H1 (cell line): ENCODE results near the gene SLC22A14. TPM values are rescaled to one million over a fixed set of nuclear protein-coding genes. Genes with fewer than 3 reads are reported as not detected.

ENCODE experiments used
- CTCF ChIA-PET: fragments of 300-600 bp; sonication (Branson Sonifier 250); formaldehyde crosslinking; loops from one replicate; lab custom pipeline; 2021; ENCODE audit not compliant: partially characterized antibody; lab: Charles Lee
- POLR2A ChIA-PET: fragments of 300-600 bp; sonication (Branson Sonifier 250); formaldehyde crosslinking; loops from one replicate; lab custom pipeline; 2021; ENCODE audit warnings: inconsistent platforms; ENCODE audit not compliant: partially characterized antibody; lab: Charles Lee
- DNase-seq, 2 experiments: peaks; one replicate each; pipeline versions ENCODE4 v3.0.0 to v3.0.0-alpha.2; 2010 to 2022; ENCODE audit warnings: low spot score in 2 of 2, low read depth in 1 of 2, mixed read lengths in 1 of 2
- FAIRE-seq: peaks from 2 replicates; lab custom pipeline; 2011; peaks lifted over from hg19 to GRCh38; lab: Jason Lieb, UNC
- H2AFZ ChIP-seq: 2 replicates; pipeline ENCODE4 v1.8.1; 2012; ENCODE audit warnings: low read length, inconsistent platforms
- H2AK5ac ChIP-seq: 2 replicates; pipeline ENCODE4 v1.6.1; 2013; ENCODE audit warnings: low read depth, low read length
- H2BK120ac ChIP-seq: replicated peaks from 2 replicates; pipeline ENCODE3; 2013; ENCODE audit warnings: low read depth, low read length, inconsistent platforms
- H2BK12ac ChIP-seq: 2 replicates; pipeline ENCODE4 v1.6.1; 2013; ENCODE audit warnings: low read depth, low read length
- H2BK15ac ChIP-seq: 2 replicates; pipeline ENCODE4 v1.6.1; 2013; ENCODE audit warnings: low read length
- H2BK20ac ChIP-seq: 2 replicates; pipeline ENCODE4 v1.6.1; 2013; ENCODE audit warnings: low read length
- H2BK5ac ChIP-seq: 2 replicates; pipeline ENCODE4 v1.6.1; 2013; ENCODE audit warnings: low read depth, low read length
- H3K14ac ChIP-seq: 2 replicates; pipeline ENCODE4 v1.6.1; 2013; ENCODE audit warnings: inconsistent platforms; ENCODE audit not compliant: insufficient read length
- H3K18ac ChIP-seq: 2 replicates; pipeline ENCODE4 v1.6.1; 2013; ENCODE audit warnings: low read length; ENCODE audit errors: extremely low read depth
- H3K23ac ChIP-seq: 2 replicates; pipeline ENCODE4 v1.6.1; 2013; ENCODE audit warnings: inconsistent platforms; ENCODE audit not compliant: insufficient read length
- H3K23me2 ChIP-seq: 2 replicates; pipeline ENCODE4 v1.6.1; 2013; ENCODE audit warnings: low read depth, low read length
- H3K27ac ChIP-seq: 2 replicates; pipeline ENCODE4 v1.6.1; 2011; ENCODE audit warnings: low read depth, low read length, inconsistent platforms
- H3K27me3 ChIP-seq, 4 experiments: replicated peaks in 1 of 4; 1 replicate in 1 of 4; 2 replicates in 3 of 4; pipeline versions ENCODE4 v1.6.1 to v1.8.1; 2011 to 2013; ENCODE audit warnings: low read length in 3 of 4, mild to moderate bottlenecking in 3 of 4, inconsistent platforms in 2 of 4, mixed read lengths in 2 of 4, moderate library complexity in 1 of 4; ENCODE audit not compliant: control insufficient read depth in 3 of 4, insufficient read depth in 3 of 4; ENCODE audit errors: extremely low read depth in 1 of 4
- H3K36me3 ChIP-seq, 4 experiments: 2 replicates each; pipeline versions ENCODE4 v1.6.1 to v1.8.1; 2011 to 2013; ENCODE audit warnings: mild to moderate bottlenecking in 4 of 4, low read length in 3 of 4, moderate library complexity in 2 of 4, control low read depth in 1 of 4, inconsistent platforms in 1 of 4; ENCODE audit not compliant: insufficient read depth in 4 of 4, control insufficient read depth in 2 of 4
- H3K4ac ChIP-seq: replicated peaks from 2 replicates; pipeline ENCODE3; 2013; ENCODE audit warnings: low read length, low read depth, mixed read lengths, inconsistent platforms; ENCODE audit not compliant: insufficient read length
- H3K4me1 ChIP-seq, 4 experiments: replicated peaks in 1 of 4; 1 replicate in 1 of 4; 2 replicates in 3 of 4; pipeline versions ENCODE4 v1.6.1 to v1.8.1; 2011 to 2013; ENCODE audit warnings: low read length in 3 of 4, inconsistent platforms in 2 of 4, mixed read lengths in 1 of 4; ENCODE audit not compliant: insufficient read depth in 4 of 4, control insufficient read depth in 3 of 4
- H3K4me2 ChIP-seq, 2 experiments: 2 replicates each; pipeline versions ENCODE4 v1.6.1 to v1.8.1; 2011 to 2013; ENCODE audit warnings: low read depth in 2 of 2, low read length in 2 of 2, control low read depth in 1 of 2, inconsistent platforms in 1 of 2, mild to moderate bottlenecking in 1 of 2; ENCODE audit not compliant: insufficient read depth in 1 of 2
- H3K4me3 ChIP-seq, 4 experiments: fragments of 200-600, 300-600 bp in 1 of 4; sonication (generic), shearing (Covaris generic), sonication (Bioruptor Twin) in 1 of 4; 2 replicates each; pipeline versions ENCODE4 v1.5.1 to v1.8.1; 2011 to 2016; ENCODE audit warnings: low read length in 4 of 4, low read depth in 3 of 4, control low read depth in 2 of 4, inconsistent platforms in 2 of 4, mild to moderate bottlenecking in 2 of 4, mixed read lengths in 1 of 4, moderate library complexity in 1 of 4; ENCODE audit not compliant: insufficient read depth in 2 of 4; ENCODE audit errors: extremely low read depth in 1 of 4
- H3K56ac ChIP-seq: replicated peaks from 2 replicates; pipeline ENCODE3; 2013; ENCODE audit warnings: low read depth, mild to moderate bottlenecking, mixed read lengths, low read length, inconsistent platforms; ENCODE audit not compliant: insufficient read length
- H3K79me1 ChIP-seq: 2 replicates; pipeline ENCODE4 v1.6.1; 2013; ENCODE audit warnings: low read depth, low read length, control low read depth
- H3K79me2 ChIP-seq, 2 experiments: 2 replicates each; pipeline versions ENCODE4 v1.6.1 to v1.8.1; 2012 to 2013; ENCODE audit warnings: low read length in 2 of 2, mild to moderate bottlenecking in 2 of 2, inconsistent platforms in 1 of 2; ENCODE audit not compliant: insufficient read depth in 2 of 2, control insufficient read depth in 1 of 2
- H3K9ac ChIP-seq, 4 experiments: replicated peaks in 1 of 4; 1 replicate in 1 of 4; 2 replicates in 3 of 4; pipeline versions ENCODE4 v1.6.1 to v1.8.1; 2011 to 2013; ENCODE audit warnings: low read depth in 3 of 4, low read length in 3 of 4, control low read depth in 2 of 4, mild to moderate bottlenecking in 2 of 4, moderate library complexity in 2 of 4, inconsistent platforms in 1 of 4; ENCODE audit errors: extremely low read depth in 1 of 4
- H3K9me3 ChIP-seq, 2 experiments: 2 replicates each; pipeline versions ENCODE4 v1.6.1 to v1.8.1; 2012 to 2013; ENCODE audit warnings: mild to moderate bottlenecking in 2 of 2, moderate library complexity in 2 of 2, control low read depth in 1 of 2, inconsistent platforms in 1 of 2, low read depth in 1 of 2, low read length in 1 of 2, mixed read lengths in 1 of 2; ENCODE audit not compliant: insufficient read depth in 2 of 2
- H4K20me1 ChIP-seq, 2 experiments: replicated peaks in 1 of 2; 2 replicates each; pipeline versions ENCODE3 to v1.8.1; 2011 to 2013; ENCODE audit warnings: inconsistent platforms in 2 of 2, low read length in 2 of 2, mild to moderate bottlenecking in 1 of 2; ENCODE audit not compliant: insufficient read depth in 2 of 2, control insufficient read depth in 1 of 2
- H4K5ac ChIP-seq: 2 replicates; pipeline ENCODE4 v1.6.1; 2013; ENCODE audit warnings: low read length, low read depth, mixed read lengths, inconsistent platforms; ENCODE audit not compliant: insufficient read length
- H4K8ac ChIP-seq: 2 replicates; pipeline ENCODE4 v1.8.0; 2013; ENCODE audit warnings: mild to moderate bottlenecking, moderate library complexity, low read length, inconsistent platforms; ENCODE audit not compliant: insufficient read depth; ENCODE audit errors: extremely low read depth
- H4K91ac ChIP-seq: replicated peaks from 2 replicates; pipeline ENCODE3; 2013; ENCODE audit warnings: low read length, mixed read lengths, inconsistent platforms; ENCODE audit not compliant: insufficient read length
- CHD1 ChIP-seq: IDR thresholded peaks from 2 replicates; pipeline ENCODE4 v1.6.1; 2012; ENCODE audit warnings: low read depth, low read length, improper control_type of control experiment
- GTF2F1 ChIP-seq: IDR thresholded peaks from 2 replicates; pipeline ENCODE4 v1.6.1; 2012; ENCODE audit warnings: low read depth, low read length, improper control_type of control experiment, borderline replicate concordance
- HDAC6 ChIP-seq: IDR thresholded peaks from one replicate; pipeline ENCODE4 v1.7.1; 2012; ENCODE audit warnings: low read depth, mild to moderate bottlenecking, inconsistent platforms, low read length, moderate library complexity
- JUN ChIP-seq: IDR thresholded peaks from 2 replicates; pipeline ENCODE4 v1.6.1; 2011; ENCODE audit warnings: low read depth, mild to moderate bottlenecking, improper control_type of control experiment, low read length
- NRF1 ChIP-seq: IDR thresholded peaks from 2 replicates; pipeline ENCODE4 v1.6.1; 2011; ENCODE audit warnings: mild to moderate bottlenecking, low read depth, low read length, improper control_type of control experiment
- RAD21 ChIP-seq, 2 experiments: IDR thresholded peaks in 1 of 2; conservative IDR thresholded peaks in 1 of 2; 2 replicates each; pipeline ENCODE4 v1.6.1; 2011; ENCODE audit warnings: low read depth in 2 of 2, low read length in 2 of 2, improper control_type of control experiment in 1 of 2, inconsistent platforms in 1 of 2, mild to moderate bottlenecking in 1 of 2, moderate library complexity in 1 of 2
- SAP30 ChIP-seq: fragments of 300-600 bp; sonication (generic); IDR thresholded peaks from 2 replicates; pipeline ENCODE4 v1.7.1; 2012; ENCODE audit warnings: low read length, moderate library complexity, mild to moderate bottlenecking, inconsistent platforms; ENCODE audit not compliant: insufficient read depth, insufficient replicate concordance
- SP2 ChIP-seq: IDR thresholded peaks from 2 replicates; pipeline ENCODE4 v1.6.1; 2012; ENCODE audit warnings: mild to moderate bottlenecking, low read length, inconsistent platforms
- SP4 ChIP-seq: IDR thresholded peaks from 2 replicates; pipeline ENCODE4 v1.6.1; 2012; ENCODE audit warnings: low read length, inconsistent platforms
- TAF7 ChIP-seq: optimal IDR thresholded peaks from 2 replicates; pipeline ENCODE3; 2011; ENCODE audit warnings: low read depth, mild to moderate bottlenecking, inconsistent platforms, low read length, moderate library complexity, borderline replicate concordance
- TBP ChIP-seq: IDR thresholded peaks from 2 replicates; pipeline ENCODE4 v1.6.1; 2011; ENCODE audit warnings: low read depth, low read length, improper control_type of control experiment
- WGBS, 2 experiments: shearing (Covaris generic) in 1 of 2; methylation state at CpG; one replicate each; pipeline versions ENCODE4 v1.1.6 to v1.1.7; 2013 to 2015; ENCODE audit warnings: low lambda C conversion rate in 2 of 2, mixed read lengths in 2 of 2, inconsistent platforms in 1 of 2, low coverage in 1 of 2, missing lambda C conversion rate in 1 of 2; ENCODE audit not compliant: insufficient replicate concordance in 2 of 2, insufficient coverage in 1 of 2, insufficient read length in 1 of 2; ENCODE audit errors: extremely low coverage in 1 of 2, missing lambda C conversion rate in 1 of 2; 5-methylcytosine and 5-hydroxymethylcytosine counted together
- polyA plus RNA-seq, 7 experiments: library from polyadenylated mRNA; depleted of rRNA in 3 of 7; stranded (reverse) in 5 of 7; unstranded in 2 of 7; fragments of >200 nt in 5 of 7; fragments of 200-250 nt in 2 of 7; gene quantifications; 1 replicate in 5 of 7; 2 replicates in 1 of 7; 4 replicates in 1 of 7; pipeline versions ENCODE4 v1.2.1 to v1.2.3, GENCODE V29; 2011 to 2013; ENCODE audit warnings: missing spikeins in 2 of 7, mixed read lengths in 2 of 7
- total RNA-seq: library from RNA; stranded (reverse); fragmentation: NEBNext Ultra II Directional; extraction: Animal tissue kit (Norgen Biotek cat#: 25700); gene quantifications from 2 replicates; pipeline ENCODE4 v1.2.1, GENCODE V29; 2021

The SLC22A14 gene
- total and polyA plus RNA-seq, 2 of the 8 experiments (the other 6 are each of a cell fraction or from before 2014, with no cell fraction given) = 0.03 TPM; not detected in 1

- H2BK15ac ChIP-seq = no peak overlapping the region
- POLR2A ChIA-PET = no interaction called here
- no peak overlapping the region for H3K9ac ChIP-seq
- TF ChIP-seq SP2 = no peak
- no peak for TF ChIP-seq NRF1
- no peak for TF ChIP-seq GTF2F1
- TF ChIP-seq TBP = no peak
- no peak for TF ChIP-seq HDAC6
- TF ChIP-seq CHD1 = no peak
- TF ChIP-seq SP4 = no peak
- no peak for TF ChIP-seq RAD21 (IDR thresholded peaks at IDR 0.05 in 1 of 2, conservative IDR thresholded peaks at IDR 0.05 in 1 of 2; ENCODE audit: low read depth in 2 of 2, low read length in 2 of 2)
- TF ChIP-seq SAP30 = no peak
- TF ChIP-seq JUN = no peak
- TF ChIP-seq TAF7 = no peak
- H3K18ac ChIP-seq = no peak overlapping the region
- H3K9me3 ChIP-seq = no peaks in the 10 kb centered on the region
- H2BK20ac ChIP-seq = no peak overlapping the region
- WGBS, 2 experiments = 90% methylated on average over 2 of the region's 2 CpGs; no CpG with 5 or more reads in 1 of the 2 experiments
- H4K91ac ChIP-seq = no peak overlapping the region
- H3K79me2 ChIP-seq = no peaks in the 10 kb centered on the region
- H2AFZ ChIP-seq = no peak overlapping the region
- CTCF ChIA-PET = interaction anchor here (1.0 to 1.3 kb wide), 2 partner anchors 214 to 218 kb away, joined by 3 read pairs; no protein-coding TSS in a partner anchor
- no peak overlapping the region for H2BK5ac ChIP-seq
- H2BK12ac ChIP-seq = no peak overlapping the region
- no peak overlapping the region for H4K5ac ChIP-seq
- H2AK5ac ChIP-seq = no peak overlapping the region
- no peak overlapping the region for H3K27ac ChIP-seq
- FAIRE-seq (no peak), DNase-seq (no peak)
- no peaks in the 10 kb centered on the region for H3K27me3 ChIP-seq
- no peak overlapping the region for H3K4me3 ChIP-seq
- H3K4ac ChIP-seq = no peak overlapping the region
- no peak overlapping the region for H3K4me2 ChIP-seq
- peaks cover 2% of the 10 kb centered on the region for H3K79me1 ChIP-seq
- no peak overlapping the region for H2BK120ac ChIP-seq
- H4K20me1 ChIP-seq = peaks cover 0 to 4% of the 10 kb centered on the region in 2 experiments
- H3K4me1 ChIP-seq = no peaks in the 10 kb centered on the region
- H3K23ac ChIP-seq = no peak overlapping the region
- H3K56ac ChIP-seq = no peak overlapping the region
- H3K36me3 ChIP-seq = peaks cover 14 to 37% (median 29%) of the 10 kb centered on the region in 4 experiments
- no peaks in the 10 kb centered on the region for H3K23me2 ChIP-seq
- H4K8ac ChIP-seq = no peak overlapping the region
- H3K14ac ChIP-seq = no peak overlapping the region
Observed at GRCh38 chr3:38254872-38255271, 27.2 kb upstream of the SLC22A14 start.
